Breast epithelium (tissue), 3 donors: Measurements from ENCODE around the gene EIF5.

ENCODE experiments used
- CTCF ChIP-seq, 3 donors: fragments of 450-650 bp; IDR thresholded peaks; one replicate each; pipeline ENCODE4 v1.5.1; 2016 to 2017; ENCODE audit warnings: antibody characterized with exemption in 3 of 3, mild to moderate bottlenecking in 3 of 3, moderate library complexity in 3 of 3
- POLR2A ChIP-seq: fragments of 450-650 bp; IDR thresholded peaks from one replicate; pipeline ENCODE4 v1.6.1; 2016; ENCODE audit warnings: antibody characterized with exemption, mild to moderate bottlenecking, moderate library complexity
- POLR2AphosphoS5 ChIP-seq, 3 donors: sonication (generic); formaldehyde crosslinking; IDR thresholded peaks; one replicate each; pipeline ENCODE4 v1.6.1; 2017; ENCODE audit warnings: antibody characterized with exemption in 3 of 3

GRCh38 chr14:103341250-103342129 lies 7.5 kb downstream of the EIF5 start:
- TF ChIP-seq CTCF (IDR thresholded peaks at IDR 0.05) (no peak), POLR2A (no peak), POLR2AphosphoS5 (IDR thresholded peaks at IDR 0.05) (no peak)
